GM12873 (cell line): ENCODE results near the gene CAMK2A.

Source experiments
- CTCF ChIP-seq: IDR thresholded peaks from 2 replicates; pipeline ENCODE4 v1.5.1; 2012; ENCODE audit warnings: low read depth, mild to moderate bottlenecking, moderate library complexity, low read length, control low read depth; ENCODE audit not compliant: insufficient read depth; ENCODE audit errors: missing control alignments

CAMK2A gene

GRCh38 chr5:150274811-150275210 is 14.8 kb downstream of the CAMK2A start:
- TF ChIP-seq CTCF: no peak

GRCh38 chr5:150272531-150272930 is 17.0 kb downstream of the CAMK2A start:
- TF ChIP-seq CTCF: peak; percentile 55

- no peak for TF ChIP-seq CTCF
Observed at GRCh38 chr5:150271923-150272322, 17.6 kb downstream of the CAMK2A start.

- TF ChIP-seq CTCF: no peak
Observed at GRCh38 chr5:150271296-150271692, 18.3 kb downstream of the CAMK2A start.

- TF ChIP-seq CTCF: no peak
Observed at GRCh38 chr5:150270541-150271295, 18.9 kb downstream of the CAMK2A start.

GRCh38 chr5:150266871-150267291 is 22.7 kb downstream of the CAMK2A start:
- TF ChIP-seq CTCF: no peak

GRCh38 chr5:150265870-150266383 is 23.6 kb downstream of the CAMK2A start:
- TF ChIP-seq CTCF: no peak
